ENCODE results near the gene MEIS1. TPM values are rescaled to one million over a fixed set of nuclear protein-coding genes. Genes with fewer than 3 reads are reported as not detected.

The MEIS1 gene
- total and polyA plus RNA-seq, 2 donors (not counting 1 experiment from before 2014, with no cell fraction given) = 0.03 TPM; not detected in 1

DNA sequence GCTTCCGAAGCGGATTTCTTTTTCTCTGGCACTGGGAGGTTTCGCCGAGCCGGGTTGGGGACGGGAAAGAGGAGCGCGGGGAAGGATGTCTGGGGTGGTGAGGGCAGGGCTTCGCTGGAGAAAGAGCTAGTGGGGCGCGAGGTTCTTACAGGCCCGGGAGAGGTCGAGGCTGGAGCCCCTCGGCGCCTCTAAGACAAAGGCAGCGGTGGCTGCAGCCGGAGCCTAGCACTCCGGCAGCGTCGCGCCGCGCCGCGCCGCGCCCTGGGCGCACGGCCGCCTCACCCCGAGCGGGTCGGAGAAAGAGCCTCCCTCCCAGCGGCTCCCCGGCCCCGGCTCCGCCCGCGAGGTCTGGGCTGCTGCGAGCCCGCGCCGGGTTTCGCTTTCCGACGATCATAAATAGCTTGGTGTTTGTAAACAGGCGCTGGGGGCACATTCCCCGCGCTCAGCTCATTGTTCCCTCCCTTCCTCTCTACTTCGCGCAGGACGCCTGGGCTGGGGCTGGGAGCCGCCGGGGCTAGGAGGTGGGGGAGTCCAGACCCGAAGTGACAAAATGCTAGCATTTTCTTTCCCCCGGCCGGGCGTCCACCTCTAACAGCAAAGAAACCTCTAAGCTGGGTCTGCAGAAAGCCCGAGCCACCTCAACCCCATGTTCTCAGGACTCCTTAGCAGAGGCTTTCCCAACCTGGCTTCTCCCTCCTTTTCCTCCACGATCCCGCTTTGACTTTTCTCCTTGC is 813 bp upstream of the MEIS1 start:
- Histone ChIP-seq H3K4me2 (replicated peaks; ENCODE audit: low read depth, low read length, poor library complexity, severe bottlenecking) (peak overlapping the region; percentile 77), H3K4me1 (ENCODE audit: control insufficient read depth in 2 of 2, insufficient read depth in 2 of 2, low read length in 2 of 2) (peaks cover 32 to 45% of the 10 kb centered on the region in 2 donors), H2AFZ (ENCODE audit: insufficient read depth, low read depth, low read length, poor library complexity, severe bottlenecking) (peak overlapping the region; percentile 70), H3K27ac (ENCODE audit: low read length in 2 of 2) (no peak overlapping the region), H3K36me3 (replicated peaks in 1 of 2; ENCODE audit: control extremely low read depth in 1 of 2, control insufficient read depth in 1 of 2, extremely low read depth in 1 of 2, insufficient read depth in 2 of 2, low read length in 1 of 2) (no peaks in the 10 kb centered on the region), H3K9ac (ENCODE audit: low read length) (peak overlapping the region; percentile 60), H3K9me3 (ENCODE audit: control extremely low read depth in 1 of 3, control insufficient read depth in 2 of 3, insufficient read depth in 1 of 3, low read length in 2 of 3) (peaks cover 0 to 15% (median 0%) of the 10 kb centered on the region in 3 donors), H3K4me3 (ENCODE audit: control extremely low read depth in 1 of 5, extremely low read depth in 1 of 5, insufficient read depth in 1 of 5, low read depth in 2 of 5, low read length in 4 of 5) (peak overlapping the region; percentile 6 to 66 (median 36)), H3K79me2 (ENCODE audit: control insufficient read depth, insufficient read depth, low read length) (no peaks in the 10 kb centered on the region), H4K20me1 (ENCODE audit: control insufficient read depth, insufficient read depth, low read length, poor library complexity, severe bottlenecking) (no peaks in the 10 kb centered on the region), H3K27me3 (replicated peaks in 1 of 4; ENCODE audit: control extremely low read depth in 1 of 4, control insufficient read depth in 3 of 4, insufficient read depth in 4 of 4, low read length in 3 of 4) (peaks cover 0 to 69% (median 45%) of the 10 kb centered on the region in 4 experiments)
- ChIA-PET CTCF (no interaction called here), POLR2A (no interaction called here)
- H3K27ac Mint-ChIP-seq = no peak overlapping the region
- H3K27me3 Mint-ChIP-seq = peaks cover 82% of the 10 kb centered on the region
- WGBS (ENCODE audit: insufficient coverage) = 3% methylated on average over 53 of the region's 61 CpGs
- peaks cover 38% of the 10 kb centered on the region for H3K4me1 Mint-ChIP-seq
- ATAC-seq (ENCODE audit: low read depth) = no peak
- intact Hi-C loops (cut with micrococcal nuclease) = no loop called here
- peak; percentile 34 for DNase-seq
- H3K9me3 Mint-ChIP-seq (ENCODE audit: insufficient read depth) = no peaks in the 10 kb centered on the region
- peak overlapping the region; percentile 93 for H3K4me3 Mint-ChIP-seq
- TF ChIP-seq, protein P1, sequence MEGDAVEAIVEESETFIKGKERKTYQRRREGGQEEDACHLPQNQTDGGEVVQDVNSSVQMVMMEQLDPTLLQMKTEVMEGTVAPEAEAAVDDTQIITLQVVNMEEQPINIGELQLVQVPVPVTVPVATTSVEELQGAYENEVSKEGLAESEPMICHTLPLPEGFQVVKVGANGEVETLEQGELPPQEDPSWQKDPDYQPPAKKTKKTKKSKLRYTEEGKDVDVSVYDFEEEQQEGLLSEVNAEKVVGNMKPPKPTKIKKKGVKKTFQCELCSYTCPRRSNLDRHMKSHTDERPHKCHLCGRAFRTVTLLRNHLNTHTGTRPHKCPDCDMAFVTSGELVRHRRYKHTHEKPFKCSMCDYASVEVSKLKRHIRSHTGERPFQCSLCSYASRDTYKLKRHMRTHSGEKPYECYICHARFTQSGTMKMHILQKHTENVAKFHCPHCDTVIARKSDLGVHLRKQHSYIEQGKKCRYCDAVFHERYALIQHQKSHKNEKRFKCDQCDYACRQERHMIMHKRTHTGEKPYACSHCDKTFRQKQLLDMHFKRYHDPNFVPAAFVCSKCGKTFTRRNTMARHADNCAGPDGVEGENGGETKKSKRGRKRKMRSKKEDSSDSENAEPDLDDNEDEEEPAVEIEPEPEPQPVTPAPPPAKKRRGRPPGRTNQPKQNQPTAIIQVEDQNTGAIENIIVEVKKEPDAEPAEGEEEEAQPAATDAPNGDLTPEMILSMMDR (IDR thresholded peaks at IDR 0.05) = no peak
- TF ChIP-seq EZH2 (IDR thresholded peaks at IDR 0.05; ENCODE audit: borderline replicate concordance, insufficient read depth, low read depth, low read length, poor library complexity, severe bottlenecking) = no peak

DNA sequence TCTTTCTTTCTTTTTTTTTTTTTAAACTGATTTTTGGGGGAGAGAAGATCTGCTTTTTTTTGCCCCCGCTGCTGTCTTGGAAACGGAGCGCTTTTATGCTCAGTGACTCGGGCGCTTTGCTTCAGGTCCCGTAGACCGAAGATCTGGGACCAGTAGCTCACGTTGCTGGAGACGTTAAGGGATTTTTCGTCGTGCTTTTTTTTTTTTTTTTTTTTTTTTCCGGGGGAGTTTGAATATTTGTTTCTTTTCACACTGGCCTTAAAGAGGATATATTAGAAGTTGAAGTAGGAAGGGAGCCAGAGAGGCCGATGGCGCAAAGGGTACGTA is 587 bp downstream of the MEIS1 start:
- Histone ChIP-seq H3K27me3 (replicated peaks in 1 of 4; ENCODE audit: control extremely low read depth in 1 of 4, control insufficient read depth in 3 of 4, insufficient read depth in 4 of 4, low read length in 3 of 4) (peaks cover 0 to 77% (median 50%) of the 10 kb centered on the region in 4 experiments), H3K4me3 (ENCODE audit: control extremely low read depth in 1 of 5, extremely low read depth in 1 of 5, insufficient read depth in 1 of 5, low read depth in 2 of 5, low read length in 4 of 5) (peak overlapping the region in 4 of 5 experiments; percentile 36 to 66 (median 42)), H3K4me1 (ENCODE audit: control insufficient read depth in 2 of 2, insufficient read depth in 2 of 2, low read length in 2 of 2) (peaks cover 44 to 57% of the 10 kb centered on the region in 2 donors), H3K79me2 (ENCODE audit: control insufficient read depth, insufficient read depth, low read length) (no peaks in the 10 kb centered on the region), H3K36me3 (replicated peaks in 1 of 2; ENCODE audit: control extremely low read depth in 1 of 2, control insufficient read depth in 1 of 2, extremely low read depth in 1 of 2, insufficient read depth in 2 of 2, low read length in 1 of 2) (no peaks in the 10 kb centered on the region), H2AFZ (ENCODE audit: insufficient read depth, low read depth, low read length, poor library complexity, severe bottlenecking) (peak overlapping the region; percentile 70), H3K27ac (ENCODE audit: low read length in 2 of 2) (no peak overlapping the region), H3K9me3 (ENCODE audit: control extremely low read depth in 1 of 3, control insufficient read depth in 2 of 3, insufficient read depth in 1 of 3, low read length in 2 of 3) (peaks cover 0 to 15% (median 0%) of the 10 kb centered on the region in 3 donors), H4K20me1 (ENCODE audit: control insufficient read depth, insufficient read depth, low read length, poor library complexity, severe bottlenecking) (no peaks in the 10 kb centered on the region), H3K9ac (ENCODE audit: low read length) (peak overlapping the region; percentile 60), H3K4me2 (replicated peaks; ENCODE audit: low read depth, low read length, poor library complexity, severe bottlenecking) (peak overlapping the region; percentile 77)
- DNase-seq (no peak), ATAC-seq (ENCODE audit: low read depth) (no peak)
- ChIA-PET POLR2A (no interaction called here), CTCF (no interaction called here)
- H3K27me3 Mint-ChIP-seq = peaks cover 83% of the 10 kb centered on the region
- H3K4me3 Mint-ChIP-seq = peak overlapping the region; percentile 93
- H3K4me1 Mint-ChIP-seq = peaks cover 49% of the 10 kb centered on the region
- intact Hi-C loops (cut with micrococcal nuclease) = no loop called here
- 0% methylated on average over 11 of the region's 15 CpGs for whole genome bisulfite sequencing (ENCODE audit: insufficient coverage)
- H3K27ac Mint-ChIP-seq = no peak overlapping the region
- TF ChIP-seq EZH2 (IDR thresholded peaks at IDR 0.05; ENCODE audit: borderline replicate concordance, insufficient read depth, low read depth, low read length, poor library complexity, severe bottlenecking) = no peak
- TF ChIP-seq, protein P1 (IDR thresholded peaks at IDR 0.05) = no peak
- H3K9me3 Mint-ChIP-seq (ENCODE audit: insufficient read depth) = no peaks in the 10 kb centered on the region

Data from B cell (primary cell).